H1 (cell line): Measurements from ENCODE around the gene TRMT10B. TPM values are rescaled to one million over a fixed set of nuclear protein-coding genes. Genes with fewer than 3 reads are reported as not detected.

Experiments used
- CTCF ChIA-PET: fragments of 300-600 bp; sonication (Branson Sonifier 250); formaldehyde crosslinking; loops from one replicate; lab custom pipeline; 2021; ENCODE audit not compliant: partially characterized antibody; lab: Charles Lee
- POLR2A ChIA-PET: fragments of 300-600 bp; sonication (Branson Sonifier 250); formaldehyde crosslinking; loops from one replicate; lab custom pipeline; 2021; ENCODE audit warnings: inconsistent platforms; ENCODE audit not compliant: partially characterized antibody; lab: Charles Lee
- DNase-seq, 2 experiments: peaks; one replicate each; pipeline versions ENCODE4 v3.0.0 to v3.0.0-alpha.2; 2010 to 2022; ENCODE audit warnings: low spot score in 2 of 2, low read depth in 1 of 2, mixed read lengths in 1 of 2
- FAIRE-seq: peaks from 2 replicates; lab custom pipeline; 2011; peaks lifted over from hg19 to GRCh38; lab: Jason Lieb, UNC
- H2AFZ ChIP-seq: 2 replicates; pipeline ENCODE4 v1.8.1; 2012; ENCODE audit warnings: low read length, inconsistent platforms
- H2AK5ac ChIP-seq: 2 replicates; pipeline ENCODE4 v1.6.1; 2013; ENCODE audit warnings: low read depth, low read length
- H2BK120ac ChIP-seq: replicated peaks from 2 replicates; pipeline ENCODE3; 2013; ENCODE audit warnings: low read depth, low read length, inconsistent platforms
- H2BK12ac ChIP-seq: 2 replicates; pipeline ENCODE4 v1.6.1; 2013; ENCODE audit warnings: low read depth, low read length
- H2BK15ac ChIP-seq: 2 replicates; pipeline ENCODE4 v1.6.1; 2013; ENCODE audit warnings: low read length
- H2BK20ac ChIP-seq: 2 replicates; pipeline ENCODE4 v1.6.1; 2013; ENCODE audit warnings: low read length
- H2BK5ac ChIP-seq: 2 replicates; pipeline ENCODE4 v1.6.1; 2013; ENCODE audit warnings: low read depth, low read length
- H3K14ac ChIP-seq: 2 replicates; pipeline ENCODE4 v1.6.1; 2013; ENCODE audit warnings: inconsistent platforms; ENCODE audit not compliant: insufficient read length
- H3K18ac ChIP-seq: 2 replicates; pipeline ENCODE4 v1.6.1; 2013; ENCODE audit warnings: low read length; ENCODE audit errors: extremely low read depth
- H3K23ac ChIP-seq: 2 replicates; pipeline ENCODE4 v1.6.1; 2013; ENCODE audit warnings: inconsistent platforms; ENCODE audit not compliant: insufficient read length
- H3K23me2 ChIP-seq: 2 replicates; pipeline ENCODE4 v1.6.1; 2013; ENCODE audit warnings: low read depth, low read length
- H3K27ac ChIP-seq: 2 replicates; pipeline ENCODE4 v1.6.1; 2011; ENCODE audit warnings: low read depth, low read length, inconsistent platforms
- H3K27me3 ChIP-seq, 4 experiments: replicated peaks in 1 of 4; 1 replicate in 1 of 4; 2 replicates in 3 of 4; pipeline versions ENCODE4 v1.6.1 to v1.8.1; 2011 to 2013; ENCODE audit warnings: low read length in 3 of 4, mild to moderate bottlenecking in 3 of 4, inconsistent platforms in 2 of 4, mixed read lengths in 2 of 4, moderate library complexity in 1 of 4; ENCODE audit not compliant: control insufficient read depth in 3 of 4, insufficient read depth in 3 of 4; ENCODE audit errors: extremely low read depth in 1 of 4
- H3K36me3 ChIP-seq, 4 experiments: 2 replicates each; pipeline versions ENCODE4 v1.6.1 to v1.8.1; 2011 to 2013; ENCODE audit warnings: mild to moderate bottlenecking in 4 of 4, low read length in 3 of 4, moderate library complexity in 2 of 4, control low read depth in 1 of 4, inconsistent platforms in 1 of 4; ENCODE audit not compliant: insufficient read depth in 4 of 4, control insufficient read depth in 2 of 4
- H3K4ac ChIP-seq: replicated peaks from 2 replicates; pipeline ENCODE3; 2013; ENCODE audit warnings: low read length, low read depth, mixed read lengths, inconsistent platforms; ENCODE audit not compliant: insufficient read length
- H3K4me1 ChIP-seq, 4 experiments: replicated peaks in 1 of 4; 1 replicate in 1 of 4; 2 replicates in 3 of 4; pipeline versions ENCODE4 v1.6.1 to v1.8.1; 2011 to 2013; ENCODE audit warnings: low read length in 3 of 4, inconsistent platforms in 2 of 4, mixed read lengths in 1 of 4; ENCODE audit not compliant: insufficient read depth in 4 of 4, control insufficient read depth in 3 of 4
- H3K4me2 ChIP-seq, 2 experiments: 2 replicates each; pipeline versions ENCODE4 v1.6.1 to v1.8.1; 2011 to 2013; ENCODE audit warnings: low read depth in 2 of 2, low read length in 2 of 2, control low read depth in 1 of 2, inconsistent platforms in 1 of 2, mild to moderate bottlenecking in 1 of 2; ENCODE audit not compliant: insufficient read depth in 1 of 2
- H3K4me3 ChIP-seq, 4 experiments: fragments of 200-600, 300-600 bp in 1 of 4; sonication (generic), shearing (Covaris generic), sonication (Bioruptor Twin) in 1 of 4; 2 replicates each; pipeline versions ENCODE4 v1.5.1 to v1.8.1; 2011 to 2016; ENCODE audit warnings: low read length in 4 of 4, low read depth in 3 of 4, control low read depth in 2 of 4, inconsistent platforms in 2 of 4, mild to moderate bottlenecking in 2 of 4, mixed read lengths in 1 of 4, moderate library complexity in 1 of 4; ENCODE audit not compliant: insufficient read depth in 2 of 4; ENCODE audit errors: extremely low read depth in 1 of 4
- H3K56ac ChIP-seq: replicated peaks from 2 replicates; pipeline ENCODE3; 2013; ENCODE audit warnings: low read depth, mild to moderate bottlenecking, mixed read lengths, low read length, inconsistent platforms; ENCODE audit not compliant: insufficient read length
- H3K79me1 ChIP-seq: 2 replicates; pipeline ENCODE4 v1.6.1; 2013; ENCODE audit warnings: low read depth, low read length, control low read depth
- H3K79me2 ChIP-seq, 2 experiments: 2 replicates each; pipeline versions ENCODE4 v1.6.1 to v1.8.1; 2012 to 2013; ENCODE audit warnings: low read length in 2 of 2, mild to moderate bottlenecking in 2 of 2, inconsistent platforms in 1 of 2; ENCODE audit not compliant: insufficient read depth in 2 of 2, control insufficient read depth in 1 of 2
- H3K9ac ChIP-seq, 4 experiments: replicated peaks in 1 of 4; 1 replicate in 1 of 4; 2 replicates in 3 of 4; pipeline versions ENCODE4 v1.6.1 to v1.8.1; 2011 to 2013; ENCODE audit warnings: low read depth in 3 of 4, low read length in 3 of 4, control low read depth in 2 of 4, mild to moderate bottlenecking in 2 of 4, moderate library complexity in 2 of 4, inconsistent platforms in 1 of 4; ENCODE audit errors: extremely low read depth in 1 of 4
- H3K9me3 ChIP-seq, 2 experiments: 2 replicates each; pipeline versions ENCODE4 v1.6.1 to v1.8.1; 2012 to 2013; ENCODE audit warnings: mild to moderate bottlenecking in 2 of 2, moderate library complexity in 2 of 2, control low read depth in 1 of 2, inconsistent platforms in 1 of 2, low read depth in 1 of 2, low read length in 1 of 2, mixed read lengths in 1 of 2; ENCODE audit not compliant: insufficient read depth in 2 of 2
- H4K20me1 ChIP-seq, 2 experiments: replicated peaks in 1 of 2; 2 replicates each; pipeline versions ENCODE3 to v1.8.1; 2011 to 2013; ENCODE audit warnings: inconsistent platforms in 2 of 2, low read length in 2 of 2, mild to moderate bottlenecking in 1 of 2; ENCODE audit not compliant: insufficient read depth in 2 of 2, control insufficient read depth in 1 of 2
- H4K5ac ChIP-seq: 2 replicates; pipeline ENCODE4 v1.6.1; 2013; ENCODE audit warnings: low read length, low read depth, mixed read lengths, inconsistent platforms; ENCODE audit not compliant: insufficient read length
- H4K8ac ChIP-seq: 2 replicates; pipeline ENCODE4 v1.8.0; 2013; ENCODE audit warnings: mild to moderate bottlenecking, moderate library complexity, low read length, inconsistent platforms; ENCODE audit not compliant: insufficient read depth; ENCODE audit errors: extremely low read depth
- H4K91ac ChIP-seq: replicated peaks from 2 replicates; pipeline ENCODE3; 2013; ENCODE audit warnings: low read length, mixed read lengths, inconsistent platforms; ENCODE audit not compliant: insufficient read length
- EP300 ChIP-seq, 2 experiments: IDR thresholded peaks; 1 replicate in 1 of 2; 2 replicates in 1 of 2; pipeline ENCODE4 v1.6.1; 2011 to 2012; ENCODE audit warnings: low read depth in 2 of 2, low read length in 2 of 2, mild to moderate bottlenecking in 2 of 2, borderline replicate concordance in 1 of 2, inconsistent platforms in 1 of 2, moderate library complexity in 1 of 2
- POLR2A ChIP-seq, 2 experiments: IDR thresholded peaks; 1 replicate in 1 of 2; 2 replicates in 1 of 2; pipeline ENCODE4 v1.6.1; 2011; ENCODE audit warnings: low read depth in 2 of 2, low read length in 2 of 2, mild to moderate bottlenecking in 2 of 2; ENCODE audit errors: control extremely low read depth in 1 of 2
- WGBS, 2 experiments: shearing (Covaris generic) in 1 of 2; methylation state at CpG; one replicate each; pipeline versions ENCODE4 v1.1.6 to v1.1.7; 2013 to 2015; ENCODE audit warnings: low lambda C conversion rate in 2 of 2, mixed read lengths in 2 of 2, inconsistent platforms in 1 of 2, low coverage in 1 of 2, missing lambda C conversion rate in 1 of 2; ENCODE audit not compliant: insufficient replicate concordance in 2 of 2, insufficient coverage in 1 of 2, insufficient read length in 1 of 2; ENCODE audit errors: extremely low coverage in 1 of 2, missing lambda C conversion rate in 1 of 2; 5-methylcytosine and 5-hydroxymethylcytosine counted together
- polyA plus RNA-seq, 7 experiments: library from polyadenylated mRNA; depleted of rRNA in 3 of 7; stranded (reverse) in 5 of 7; unstranded in 2 of 7; fragments of >200 nt in 5 of 7; fragments of 200-250 nt in 2 of 7; gene quantifications; 1 replicate in 5 of 7; 2 replicates in 1 of 7; 4 replicates in 1 of 7; pipeline versions ENCODE4 v1.2.1 to v1.2.3, GENCODE V29; 2011 to 2013; ENCODE audit warnings: missing spikeins in 2 of 7, mixed read lengths in 2 of 7
- total RNA-seq: library from RNA; stranded (reverse); fragmentation: NEBNext Ultra II Directional; extraction: Animal tissue kit (Norgen Biotek cat#: 25700); gene quantifications from 2 replicates; pipeline ENCODE4 v1.2.1, GENCODE V29; 2021

Gene TRMT10B
- total and polyA plus RNA-seq, 2 of the 8 experiments (the other 6 are each of a cell fraction or from before 2014, with no cell fraction given): 2.4 to 4.5 TPM

DNA sequence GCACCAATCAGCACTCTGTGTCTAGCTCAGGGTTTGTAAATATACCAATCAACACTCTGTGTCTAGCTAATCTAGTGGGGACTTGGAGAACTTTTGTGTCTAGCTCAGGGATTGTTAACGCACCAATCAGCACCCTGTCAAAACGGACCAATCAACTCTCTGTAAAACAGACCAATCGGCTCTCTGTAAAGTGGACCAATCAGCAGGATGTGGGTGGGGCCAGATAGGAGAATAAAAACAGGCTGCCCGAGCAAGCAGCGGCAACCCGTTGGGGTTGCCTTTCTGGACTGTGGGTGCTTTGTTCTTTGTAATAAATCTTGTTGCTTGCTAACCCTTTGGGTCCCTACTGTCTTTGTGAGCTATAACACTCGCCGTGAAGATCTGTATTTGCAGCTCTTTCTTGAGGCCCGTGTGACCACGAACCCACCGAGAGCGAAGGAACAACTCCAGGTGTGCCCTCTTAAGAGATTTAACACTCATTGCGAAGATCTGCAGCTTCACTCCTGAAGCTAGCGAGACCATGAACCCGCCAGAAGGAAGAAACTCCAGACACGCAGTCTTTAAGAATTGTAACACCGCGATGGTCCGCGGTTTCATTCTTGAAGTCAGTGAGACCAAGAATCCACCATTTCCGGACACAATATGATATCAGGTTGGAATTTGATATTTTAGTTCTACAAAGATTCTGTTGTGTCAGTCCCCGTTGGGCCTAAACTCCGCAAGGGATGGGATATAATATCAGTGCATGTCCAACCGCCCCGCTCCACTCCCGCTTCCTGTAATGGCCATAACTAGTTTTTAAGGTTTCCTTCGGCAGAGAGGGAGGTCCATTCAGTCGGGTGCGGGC lies 740 bp upstream of the TRMT10B start:
- Histone ChIP-seq H3K27me3 (no peaks in the 10 kb centered on the region), H4K8ac (no peak overlapping the region; the same call in 1 of the 2 replicates), H3K56ac (no peak overlapping the region), H3K79me2 (no peaks in the 10 kb centered on the region), H3K36me3 (no peaks in the 10 kb centered on the region), H2BK5ac (no peak overlapping the region), H3K9me3 (no peaks in the 10 kb centered on the region), H3K4me3 (peak overlapping the region in 2 of 4 experiments; percentile 85 to 89; a peak in 4 of 8 replicates), H3K4ac (no peak overlapping the region), H4K20me1 (no peaks in the 10 kb centered on the region), H2AK5ac (no peak overlapping the region), H3K23ac (no peak overlapping the region), H2AFZ (peak overlapping the region; percentile 72; the same call in 1 of the 2 replicates), H2BK120ac (no peak overlapping the region), H3K4me2 (peak overlapping the region; percentile 73 to 77; a peak in 3 of 4 replicates), H3K27ac (no peak overlapping the region), H4K91ac (no peak overlapping the region), H2BK20ac (no peak overlapping the region), H3K79me1 (no peaks in the 10 kb centered on the region), H3K4me1 (peaks cover 0 to 5% (median 1%) of the 10 kb centered on the region in 4 experiments; a peak in 4 of 7 replicates), H3K14ac (no peak overlapping the region), H4K5ac (no peak overlapping the region), H2BK12ac (no peak overlapping the region), H3K9ac (no peak overlapping the region), H3K23me2 (peaks cover 4% of the 10 kb centered on the region; the same call in 1 of the 2 replicates), H3K18ac (no peak overlapping the region), H2BK15ac (no peak overlapping the region)
- WGBS, 2 experiments: 93% methylated on average over 29 of the region's 29 CpGs; no CpG with 5 or more reads in 1 of the 2 experiments
- CTCF ChIA-PET: interaction anchor here (1.0 to 1.5 kb wide), 2 partner anchors 32 to 85 kb away, joined by 3 read pairs; partner anchors contain the start of gene EXOSC3
- FAIRE-seq (no peak), DNase-seq (no peak)
- TF ChIP-seq POLR2A (IDR thresholded peaks at IDR 0.05; ENCODE audit: control extremely low read depth in 1 of 2, low read depth in 2 of 2, low read length in 2 of 2) (0 out of 3 replicates have a peak, but pooled peaks of 1 of the 2 experiments have one; percentile 22), EP300 (IDR thresholded peaks at IDR 0.05; ENCODE audit: borderline replicate concordance in 1 of 2, low read depth in 2 of 2, low read length in 2 of 2) (no peak)
- POLR2A ChIA-PET: interaction anchor here (0.9 to 1.5 kb wide), 3 partner anchors 32 to 48 kb away, joined by 3 to 6 read pairs (median 3); partner anchors contain the start of genes DCAF10 and EXOSC3
